Dermis microvascular lymphatic vessel endothelial cell (primary cell): ENCODE measurements around the gene ADIRF. TPM values are rescaled to one million over a fixed set of nuclear protein-coding genes. Genes with fewer than 3 reads are reported as not detected.
"Not testable (repeated sequence)": the region's sequence is repeated elsewhere in the genome, so short reads cannot be mapped to it uniquely, and the experiment has no call there.

Experiments used
- DNase-seq, 2 donors: peaks; one replicate each; pipeline versions ENCODE4 v3.0.0 to v3.0.0-alpha.2; 2010; ENCODE audit warnings: low read depth in 2 of 2
- total RNA-seq: library from RNA; depleted of rRNA; stranded (reverse); fragments of >200 nt; gene quantifications from 2 replicates; pipeline ENCODE4 v1.2.1, GENCODE V29; 2014

Gene ADIRF
- total RNA-seq, 1 donor from 2014 or later: 44.4 TPM

DNA sequence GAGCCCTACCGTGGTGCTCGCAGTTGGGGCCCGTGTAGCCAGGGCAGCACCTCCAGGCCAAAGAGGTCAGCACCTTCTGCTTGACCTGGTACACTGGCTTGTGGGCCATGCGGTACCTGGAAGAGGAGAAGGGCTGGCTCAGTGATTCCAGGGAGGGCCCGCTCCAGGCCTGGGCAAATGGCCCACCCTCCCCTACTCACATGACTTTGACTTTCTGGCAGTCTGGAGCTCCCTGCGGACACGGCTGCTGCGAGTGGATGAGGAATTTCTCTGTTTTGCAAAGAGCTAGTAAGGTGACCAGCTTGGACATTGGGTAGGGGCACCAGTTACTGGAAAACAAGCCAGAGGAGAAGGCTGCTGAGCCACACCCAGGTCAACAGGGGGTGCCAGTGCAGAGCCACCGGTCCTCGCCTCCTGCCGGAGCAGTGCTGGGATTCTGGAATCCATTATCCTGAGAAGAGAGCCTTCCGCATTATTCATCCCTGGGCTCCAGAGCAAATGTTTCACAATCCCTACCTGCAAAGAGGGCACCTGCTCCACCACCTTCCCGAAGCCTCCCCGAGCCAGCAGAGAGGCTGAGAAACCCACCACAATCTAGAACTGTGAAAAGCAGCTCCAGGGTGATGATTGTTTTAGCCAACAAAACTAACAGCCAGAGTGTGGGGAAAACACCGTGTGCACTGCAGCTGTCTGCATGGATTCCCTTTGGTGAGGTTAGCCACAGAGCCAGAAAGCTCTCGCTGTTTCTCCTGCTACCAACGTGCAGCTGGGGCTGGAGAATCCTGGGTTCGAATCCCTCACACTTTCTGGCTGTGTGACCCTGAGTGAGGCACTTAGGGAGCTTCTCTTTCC is 22.7 kb upstream of the ADIRF start:
- DNase-seq: no peak

DNA sequence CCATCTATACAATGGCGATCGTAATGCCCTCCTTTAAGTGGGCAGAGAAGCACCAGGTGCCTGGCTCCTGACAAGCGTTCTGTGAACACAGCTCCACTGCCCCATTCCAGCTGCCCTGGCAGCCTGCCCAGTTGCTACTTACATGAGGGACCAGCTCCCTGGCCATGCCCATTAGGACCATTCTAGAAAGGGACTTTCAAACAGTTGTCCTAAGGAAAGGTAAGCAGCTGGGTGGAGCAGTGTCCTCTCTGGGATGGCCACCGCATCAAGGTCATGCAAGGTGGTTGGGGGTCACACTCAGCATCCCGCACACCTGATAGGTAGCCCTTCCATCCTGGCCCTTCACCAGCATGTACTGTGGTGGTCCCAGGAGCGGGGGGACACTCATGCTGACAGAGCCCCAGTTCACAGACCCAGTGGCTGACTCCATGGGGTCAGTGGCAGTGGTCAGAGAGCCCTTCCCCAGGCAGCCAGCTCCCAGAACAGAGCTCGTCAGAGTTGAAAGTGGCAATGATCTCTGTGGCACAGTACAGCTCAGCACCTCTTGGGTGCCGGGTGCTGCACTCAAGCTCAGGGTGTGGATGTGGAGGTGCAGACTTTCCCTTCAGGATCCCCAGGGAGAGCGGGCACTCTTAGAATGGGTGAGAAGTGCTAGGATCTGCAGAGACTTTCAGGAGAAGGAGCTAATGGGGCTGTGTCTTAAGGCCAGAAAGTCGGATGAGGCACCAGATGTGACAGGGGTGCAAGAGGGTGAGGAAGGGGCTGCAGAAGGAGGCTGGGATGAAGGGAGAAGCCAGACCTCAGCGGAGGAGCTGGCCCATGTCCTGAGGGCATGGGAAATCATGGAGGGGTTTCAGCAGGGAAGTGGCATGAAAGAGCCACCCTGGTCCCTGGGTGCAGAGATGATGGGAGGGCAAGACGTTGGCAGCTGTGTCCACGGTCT is 21.8 kb upstream of the ADIRF start:
- no peak for DNase-seq

GRCh38 chr10:86947806-86948205 is 20.5 kb upstream of the ADIRF start:
- DNase-seq: not testable (repeated sequence)

- DNase-seq: no peak
Observed at GRCh38 chr10:86950349-86950748, 17.9 kb upstream of the ADIRF start.

DNA sequence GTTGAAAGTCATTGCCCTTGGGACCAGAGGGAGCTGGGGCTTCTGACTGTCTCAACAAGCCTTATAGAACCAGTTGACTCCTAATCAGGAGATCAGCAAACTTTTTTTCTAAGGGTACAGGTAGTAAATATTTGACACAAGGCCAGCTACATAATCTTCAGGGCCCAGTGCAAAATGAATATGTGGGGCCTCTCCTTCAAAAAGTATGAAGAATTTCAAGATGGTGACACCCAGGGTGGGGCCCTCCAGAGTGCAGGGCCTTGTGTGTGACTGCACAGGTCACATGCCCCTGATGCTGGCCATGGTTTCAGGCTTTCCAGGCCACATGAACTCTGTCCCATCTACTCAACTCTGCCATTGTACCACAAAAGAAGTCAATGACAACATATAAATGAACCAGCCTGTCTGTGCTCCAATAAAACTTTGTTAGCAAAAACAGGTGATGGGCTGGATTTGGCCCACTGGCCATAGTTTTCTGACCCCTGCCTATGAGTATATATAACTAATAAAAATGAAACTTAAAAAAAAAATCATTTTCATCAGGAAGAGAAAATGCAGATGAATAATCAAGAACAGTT is 17.0 kb upstream of the ADIRF start:
- DNase-seq: no peak

GRCh38 chr10:86952106-86952505 is 16.2 kb upstream of the ADIRF start:
- DNase-seq: no peak

- DNase-seq: not testable (repeated sequence)
Observed at GRCh38 chr10:86952697-86953096, 15.6 kb upstream of the ADIRF start.

- DNase-seq: peak; percentile 68 to 83
Observed at GRCh38 chr10:86953747-86954680, 14.3 kb upstream of the ADIRF start.

DNA sequence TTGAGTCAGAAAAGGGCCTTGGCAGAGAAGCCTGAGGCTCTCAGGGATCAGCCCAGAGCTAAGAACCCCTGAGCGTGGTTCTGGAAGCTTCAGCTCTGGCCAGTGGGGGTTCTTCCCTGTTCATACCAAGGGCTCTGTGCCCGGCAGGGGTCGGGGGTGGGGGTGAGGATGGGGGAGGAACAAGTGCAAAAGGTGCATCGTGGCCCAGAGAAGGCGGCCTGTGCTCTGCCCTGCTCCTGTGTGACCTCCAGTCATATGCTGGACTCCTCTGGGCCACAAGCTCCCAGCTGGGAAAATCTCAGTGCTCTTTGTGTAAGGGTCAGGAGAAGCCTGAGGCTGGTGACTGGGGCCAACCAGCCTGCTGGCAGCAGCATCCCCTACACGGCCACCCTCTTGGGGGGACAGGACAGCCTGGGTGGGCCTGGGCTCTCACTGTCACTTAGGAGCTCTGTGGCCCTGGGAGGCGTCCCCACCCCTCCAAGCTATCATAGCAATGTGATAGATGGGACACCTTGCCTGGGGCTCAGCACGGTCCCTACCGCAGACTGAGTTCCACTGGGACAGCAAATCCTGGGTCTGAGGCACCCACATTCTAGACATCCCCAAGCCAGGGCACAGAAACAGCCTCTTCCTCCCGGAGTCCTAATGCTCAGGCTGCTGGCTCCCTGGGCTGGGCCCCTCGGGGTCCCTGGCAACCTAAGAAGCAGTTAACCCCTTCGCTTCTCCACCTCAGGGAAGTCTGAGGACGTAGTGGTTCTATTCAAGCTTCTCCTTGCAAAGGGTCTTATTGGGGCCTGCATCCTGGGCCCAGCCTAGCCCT is 13.4 kb upstream of the ADIRF start:
- no peak for DNase-seq

GRCh38 chr10:86955501-86956194 is 12.6 kb upstream of the ADIRF start:
- DNase-seq: peak in 1 of 2 donors; percentile 45

DNA sequence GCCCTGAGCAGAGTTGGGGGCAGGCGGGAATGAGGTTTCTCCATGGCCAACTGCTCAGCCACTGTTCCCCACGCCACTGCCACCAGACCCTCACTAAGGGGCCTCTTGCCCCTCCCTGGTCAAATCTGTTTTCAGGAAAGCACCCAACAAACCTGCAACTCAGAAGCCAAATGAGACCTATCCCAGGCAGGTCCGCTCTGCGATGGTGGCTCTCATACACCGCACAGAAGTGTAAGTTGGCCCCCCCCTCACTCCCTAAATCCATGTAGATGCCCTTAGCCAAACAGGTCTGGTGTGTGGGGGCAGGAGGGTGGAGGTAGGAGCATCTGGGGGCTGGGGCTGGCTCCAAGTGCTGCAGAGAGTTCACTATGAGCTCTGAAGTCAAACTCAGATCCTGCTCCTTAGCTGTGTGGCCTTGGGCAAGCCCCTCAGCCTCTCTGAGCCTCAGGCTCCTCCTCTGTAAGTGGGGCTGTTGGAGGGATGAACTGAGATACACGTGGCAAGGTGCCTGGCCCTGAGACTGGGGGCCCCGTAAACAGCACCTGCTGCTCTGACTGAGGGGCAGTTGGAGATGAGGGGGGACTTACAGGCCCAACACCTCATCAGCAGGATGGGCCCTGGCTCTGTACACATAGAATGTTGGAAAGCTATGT is 12.0 kb upstream of the ADIRF start:
- DNase-seq: no peak

DNA sequence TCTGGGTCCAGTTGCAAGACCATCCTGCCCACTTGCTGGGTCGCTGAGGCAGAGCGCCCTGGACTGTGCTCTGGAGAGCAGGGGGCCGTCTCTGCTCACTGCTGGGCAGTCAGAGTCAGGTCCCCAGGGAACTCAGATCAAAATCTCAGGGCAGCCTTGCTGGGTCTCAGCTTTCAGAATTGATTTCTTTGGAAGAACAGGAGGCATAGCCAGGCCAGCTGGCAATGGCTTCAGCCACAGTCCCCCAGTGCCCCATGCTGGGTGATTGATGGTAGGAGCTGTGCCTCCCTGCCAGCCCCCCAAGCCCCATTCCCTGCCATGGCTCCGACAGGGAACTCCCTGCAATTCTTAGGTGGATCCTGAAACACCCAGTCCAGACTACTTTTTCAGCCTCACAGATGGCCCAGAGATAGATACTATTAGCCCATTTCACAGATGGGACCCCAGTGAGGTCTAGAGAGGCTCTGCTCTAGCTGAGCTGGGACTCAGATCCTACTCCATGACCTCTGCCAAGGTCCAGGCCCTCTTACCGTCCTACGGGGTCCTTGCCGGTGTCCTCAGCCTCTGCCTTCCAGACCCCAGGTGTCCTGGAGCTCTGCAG is 11.3 kb upstream of the ADIRF start:
- no peak for DNase-seq

- peak in 1 of 2 donors; percentile 76 for DNase-seq
Observed at GRCh38 chr10:86957471-86958115, 10.7 kb upstream of the ADIRF start, which contains the start of gene MMRN2. Gene MMRN2 (minus strand): TSS chr10:86957615. CDS start chr10:86957541, 74 bp downstream.

DNA sequence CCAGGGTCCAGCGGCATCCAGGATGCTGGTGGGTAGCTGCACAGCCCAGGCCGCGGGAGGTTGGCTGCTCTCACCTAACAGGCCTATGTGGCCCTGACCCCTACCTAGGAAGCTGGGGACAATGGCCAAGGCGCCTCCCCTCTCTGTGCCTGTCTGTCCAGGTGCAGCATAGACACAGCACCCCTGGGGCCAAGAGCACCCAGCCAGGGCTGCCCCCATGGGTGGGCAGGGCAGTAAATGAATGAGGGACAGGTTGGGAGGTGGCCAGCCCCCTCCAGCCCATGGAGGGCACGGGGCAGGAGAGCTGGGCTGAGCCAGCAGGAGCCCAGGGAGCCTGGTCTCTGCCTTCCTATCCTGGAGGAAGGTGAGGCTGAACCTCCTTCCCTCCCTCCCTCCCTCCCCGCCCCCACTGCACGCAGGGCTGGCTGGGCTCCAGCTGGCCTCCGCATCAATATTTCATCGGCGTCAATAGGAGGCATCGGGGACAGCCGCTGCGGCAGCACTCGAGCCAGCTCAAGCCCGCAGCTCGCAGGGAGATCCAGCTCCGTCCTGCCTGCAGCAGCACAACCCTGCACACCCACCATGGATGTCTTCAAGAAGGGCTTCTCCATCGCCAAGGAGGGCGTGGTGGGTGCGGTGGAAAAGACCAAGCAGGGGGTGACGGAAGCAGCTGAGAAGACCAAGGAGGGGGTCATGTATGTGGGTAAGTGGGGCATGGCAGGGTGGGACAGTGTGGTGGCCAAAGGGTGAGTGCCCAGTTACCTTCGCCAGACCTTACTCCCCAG is 10.0 kb upstream of the ADIRF start, which contains the start of gene SNCG:
TSS of gene SNCG (plus strand) at position 484 of the 785 bp plus-strand sequence. CDS start at position 583, 99 bp downstream.
- DNase-seq: peak; percentile 35 to 70

GRCh38 chr10:86958901-86959736 is 9.2 kb upstream of the ADIRF start:
- DNase-seq: peak; percentile 61 to 91

DNA sequence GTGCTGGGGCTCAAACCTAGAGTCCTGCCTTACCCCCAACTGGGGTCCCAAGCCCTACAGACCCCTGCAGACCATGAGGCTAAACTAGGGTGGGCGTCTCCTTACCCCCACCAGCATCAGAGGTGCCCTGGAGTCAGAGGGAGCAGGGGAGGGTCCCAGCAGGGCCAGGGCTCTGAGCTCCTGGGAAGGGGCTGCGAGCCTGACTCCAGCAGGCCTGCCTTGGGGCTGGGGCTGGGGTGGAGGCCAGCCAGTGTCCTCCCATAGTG is 8.6 kb upstream of the ADIRF start:
- no peak for DNase-seq
